Measurements from ENCODE around the gene ALK. TPM values are rescaled to one million over a fixed set of nuclear protein-coding genes. Genes with fewer than 3 reads are reported as not detected.

ALK gene
- total RNA-seq, 1 donor from 2014 or later = under 0.01 TPM

DNA sequence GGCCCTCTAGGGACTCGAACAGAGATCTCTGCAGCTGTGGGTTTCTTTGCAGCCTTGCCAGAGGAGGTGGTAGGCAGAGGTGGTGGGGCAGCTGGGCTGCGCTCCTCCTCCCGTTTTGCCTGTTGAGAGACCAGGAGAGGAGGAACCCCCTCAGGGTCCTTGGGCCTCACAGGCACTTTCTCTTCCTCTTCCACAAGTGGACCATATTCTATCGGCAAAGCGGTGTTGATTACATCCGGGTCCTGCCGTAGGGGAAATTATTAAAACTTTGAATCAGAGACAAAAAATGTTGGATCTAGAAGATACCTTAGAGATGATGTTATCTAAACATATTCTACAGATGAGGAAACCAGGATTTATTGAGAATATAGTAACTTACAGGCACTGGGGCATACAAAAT lies 727.7 kb downstream of the ALK start:
- TF ChIP-seq, protein P1, sequence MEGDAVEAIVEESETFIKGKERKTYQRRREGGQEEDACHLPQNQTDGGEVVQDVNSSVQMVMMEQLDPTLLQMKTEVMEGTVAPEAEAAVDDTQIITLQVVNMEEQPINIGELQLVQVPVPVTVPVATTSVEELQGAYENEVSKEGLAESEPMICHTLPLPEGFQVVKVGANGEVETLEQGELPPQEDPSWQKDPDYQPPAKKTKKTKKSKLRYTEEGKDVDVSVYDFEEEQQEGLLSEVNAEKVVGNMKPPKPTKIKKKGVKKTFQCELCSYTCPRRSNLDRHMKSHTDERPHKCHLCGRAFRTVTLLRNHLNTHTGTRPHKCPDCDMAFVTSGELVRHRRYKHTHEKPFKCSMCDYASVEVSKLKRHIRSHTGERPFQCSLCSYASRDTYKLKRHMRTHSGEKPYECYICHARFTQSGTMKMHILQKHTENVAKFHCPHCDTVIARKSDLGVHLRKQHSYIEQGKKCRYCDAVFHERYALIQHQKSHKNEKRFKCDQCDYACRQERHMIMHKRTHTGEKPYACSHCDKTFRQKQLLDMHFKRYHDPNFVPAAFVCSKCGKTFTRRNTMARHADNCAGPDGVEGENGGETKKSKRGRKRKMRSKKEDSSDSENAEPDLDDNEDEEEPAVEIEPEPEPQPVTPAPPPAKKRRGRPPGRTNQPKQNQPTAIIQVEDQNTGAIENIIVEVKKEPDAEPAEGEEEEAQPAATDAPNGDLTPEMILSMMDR (conservative IDR thresholded peaks at IDR 0.05; ENCODE audit: low read depth, low read length) = no peak
- DNase-seq (ENCODE audit: low read depth) = no peak
- no peak overlapping the region for H3K4me3 ChIP-seq (ENCODE audit: low read depth, low read length)

DNA sequence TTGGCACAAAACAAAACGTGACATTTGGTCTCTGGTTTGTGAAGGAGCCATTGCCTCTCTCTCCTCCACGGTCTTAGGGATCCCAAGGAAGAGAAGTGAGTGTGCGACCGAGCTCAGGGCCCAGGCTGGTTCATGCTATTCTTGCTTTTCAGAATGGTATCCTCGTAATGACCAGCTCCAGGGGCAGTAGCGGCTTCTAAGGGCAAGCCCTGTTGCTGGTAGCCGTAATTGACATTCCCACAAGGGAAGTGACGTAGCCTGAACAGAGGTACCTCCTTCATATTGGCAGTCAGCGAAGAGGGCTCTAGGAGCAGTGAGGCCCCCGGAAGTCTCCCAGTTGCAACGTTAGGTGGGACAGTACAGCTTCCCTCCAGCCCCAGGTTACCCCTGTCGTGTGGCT lies 728.3 kb downstream of the ALK start:
- no peak overlapping the region for H3K4me3 ChIP-seq (ENCODE audit: low read depth, low read length)

DNA sequence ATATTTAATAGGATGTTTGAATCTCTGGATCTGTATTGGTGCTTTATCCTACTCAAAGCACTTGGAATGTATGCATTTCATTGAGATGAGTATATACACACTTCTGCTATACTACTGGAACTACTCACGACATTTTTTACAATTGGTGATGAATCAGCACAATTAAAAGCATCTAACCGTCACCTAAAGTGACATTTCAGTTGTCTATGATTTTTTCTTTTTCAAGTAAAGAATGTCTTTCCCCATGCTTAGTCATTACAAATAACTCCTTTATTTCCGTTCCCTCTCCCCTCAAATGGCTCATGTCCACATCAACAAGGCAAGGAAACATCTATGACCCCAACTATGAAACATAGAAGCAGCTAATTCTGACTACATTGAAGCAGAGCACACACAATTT lies 728.9 kb downstream of the ALK start:
- H3K4me3 ChIP-seq (ENCODE audit: low read depth, low read length) = no peak overlapping the region
- TF ChIP-seq, protein P1 (conservative IDR thresholded peaks at IDR 0.05; ENCODE audit: low read depth, low read length) = no peak
- DNase-seq (ENCODE audit: low read depth) = no peak

More for the DNA sequence above, 728.3 kb downstream of the ALK start:
- DNase-seq (ENCODE audit: low read depth) = no peak
- TF ChIP-seq, protein P1 (conservative IDR thresholded peaks at IDR 0.05; ENCODE audit: low read depth, low read length) = no peak

DNA sequence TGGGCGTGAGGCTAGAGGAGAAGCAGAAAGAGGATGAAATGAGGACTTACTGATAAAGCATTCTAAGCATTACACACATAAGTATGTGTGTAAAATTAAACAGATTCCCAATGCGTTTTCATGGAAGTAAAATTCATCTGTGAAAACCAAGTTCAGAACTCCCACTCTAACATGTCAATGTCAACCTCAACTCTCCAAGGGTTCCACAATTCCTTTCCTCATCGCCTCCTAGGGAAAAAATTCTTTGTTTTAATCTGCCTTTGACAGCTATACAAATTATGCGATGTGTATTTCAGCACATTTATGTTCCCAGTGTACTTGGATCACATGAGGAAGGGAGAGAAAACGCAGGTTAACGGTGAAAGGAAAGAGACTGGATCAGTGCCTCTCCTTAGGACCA lies 729.6 kb downstream of the ALK start:
- no peak overlapping the region for H3K4me3 ChIP-seq (ENCODE audit: low read depth, low read length)
- TF ChIP-seq, protein P1 (conservative IDR thresholded peaks at IDR 0.05; ENCODE audit: low read depth, low read length) = no peak
- DNase-seq (ENCODE audit: low read depth) = no peak

DNA sequence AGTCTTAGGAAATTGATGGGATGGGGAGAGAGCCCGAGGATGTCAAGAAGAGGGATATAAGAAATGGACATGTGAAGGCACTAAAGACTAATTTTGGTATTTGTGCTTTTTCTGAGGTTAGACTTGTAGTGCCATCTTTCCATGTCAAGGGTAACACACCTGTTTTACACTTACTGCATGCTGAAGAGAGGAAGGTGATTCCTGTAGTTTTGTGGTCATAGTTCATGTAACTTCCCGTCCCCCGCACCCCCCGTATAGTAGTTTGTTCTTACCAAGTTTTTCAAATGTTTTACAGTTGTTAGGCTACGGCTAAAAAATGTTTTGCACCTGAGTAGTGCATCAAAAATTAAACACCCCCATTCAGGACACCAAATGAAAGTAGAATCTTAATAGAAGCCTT lies 732.3 kb downstream of the ALK start:
- TF ChIP-seq, protein P1 (conservative IDR thresholded peaks at IDR 0.05; ENCODE audit: low read depth, low read length) = no peak
- no peak overlapping the region for H3K4me3 ChIP-seq (ENCODE audit: low read depth, low read length)
- no peak for DNase-seq (ENCODE audit: low read depth)

DNA sequence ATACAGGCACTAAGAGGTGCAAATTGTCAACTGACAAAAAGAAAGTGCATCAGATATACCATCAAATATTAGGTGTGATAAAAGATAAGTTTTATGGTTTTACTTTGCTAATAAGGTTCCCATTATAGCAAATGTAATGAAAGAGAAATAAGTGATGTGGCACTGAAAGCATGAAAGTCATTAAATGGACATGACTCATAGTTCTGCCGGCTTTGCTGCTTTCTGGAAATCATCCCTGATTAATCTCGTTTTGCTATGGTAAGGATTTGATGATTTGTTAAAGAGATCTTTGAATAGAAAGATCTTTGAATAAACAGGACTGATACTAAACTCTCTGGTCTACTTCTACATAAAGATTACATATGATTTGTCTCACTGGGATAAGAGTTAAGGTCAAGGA lies 733.5 kb downstream of the ALK start:
- H3K4me3 ChIP-seq (ENCODE audit: low read depth, low read length) = no peak overlapping the region
- TF ChIP-seq, protein P1 (conservative IDR thresholded peaks at IDR 0.05; ENCODE audit: low read depth, low read length) = no peak
- no peak for DNase-seq (ENCODE audit: low read depth)

DNA sequence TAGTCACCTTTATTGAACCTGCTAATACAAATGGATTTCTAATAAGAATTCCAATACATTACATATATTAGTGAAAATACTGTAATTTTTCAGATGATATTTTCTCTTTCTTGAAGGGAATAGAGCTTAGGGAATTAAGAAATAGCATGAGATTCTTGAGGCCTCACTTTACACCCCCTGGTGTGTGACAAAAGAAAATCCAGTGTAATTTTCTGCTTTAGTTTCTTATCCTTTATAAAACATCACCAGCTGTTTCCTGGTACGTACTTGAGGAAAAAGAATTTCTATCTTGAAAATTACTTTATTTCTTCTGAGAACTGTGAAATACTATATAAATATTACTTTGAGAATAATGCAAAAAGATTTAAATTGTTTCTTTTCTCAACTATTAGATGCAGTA lies 734.6 kb downstream of the ALK start:
- TF ChIP-seq, protein P1 (conservative IDR thresholded peaks at IDR 0.05; ENCODE audit: low read depth, low read length) = no peak
- H3K4me3 ChIP-seq (ENCODE audit: low read depth, low read length) = no peak overlapping the region
- DNase-seq (ENCODE audit: low read depth) = no peak
